Progenitor cell of endocrine pancreas (in vitro differentiated cells): Measurements from ENCODE around the gene ACTA2. TPM values are rescaled to one million over a fixed set of nuclear protein-coding genes. Genes with fewer than 3 reads are reported as not detected.

Experiments used
- DNase-seq: peaks from one replicate; pipeline ENCODE4 v3.0.0; 2021; ENCODE audit warnings: low spot score; ENCODE audit not compliant: unreplicated experiment
- H3K27ac Mint-ChIP-seq: 2 replicates; pipeline ENCODE4 v1.8.0; 2021; ENCODE audit warnings: mild to moderate bottlenecking, moderate library complexity, mixed read lengths
- H3K27me3 Mint-ChIP-seq: 2 replicates; pipeline ENCODE4 v1.8.0; 2021; ENCODE audit warnings: mixed read lengths
- H3K36me3 Mint-ChIP-seq: 2 replicates; pipeline ENCODE4 v1.8.0; 2022; ENCODE audit warnings: mixed read lengths; ENCODE audit not compliant: insufficient read depth
- H3K4me1 Mint-ChIP-seq: 2 replicates; pipeline ENCODE4 v1.8.0; 2021; ENCODE audit warnings: low read depth, mixed read lengths
- H3K4me3 Mint-ChIP-seq: 2 replicates; pipeline ENCODE4 v1.8.0; 2021; ENCODE audit warnings: low read depth, mild to moderate bottlenecking, moderate library complexity, mixed read lengths
- H3K9me3 Mint-ChIP-seq: 2 replicates; pipeline ENCODE4 v1.8.0; 2021; ENCODE audit warnings: low read depth, mixed read lengths
- total RNA-seq: library from RNA; stranded (reverse); gene quantifications from 2 replicates; pipeline ENCODE4 v1.2.1, GENCODE V29; 2021
- TF ChIP-seq, protein P1 (sequence below): fragments of 200-600 bp; sonication (generic); IDR thresholded peaks from one replicate; pipeline ENCODE4 v1.5.0; 2021; ENCODE audit warnings: antibody characterized with exemption, mild to moderate bottlenecking; ENCODE audit not compliant: unreplicated experiment

The ACTA2 gene
- total RNA-seq, 1 donor from 2014 or later, result 4.1 TPM

DNA sequence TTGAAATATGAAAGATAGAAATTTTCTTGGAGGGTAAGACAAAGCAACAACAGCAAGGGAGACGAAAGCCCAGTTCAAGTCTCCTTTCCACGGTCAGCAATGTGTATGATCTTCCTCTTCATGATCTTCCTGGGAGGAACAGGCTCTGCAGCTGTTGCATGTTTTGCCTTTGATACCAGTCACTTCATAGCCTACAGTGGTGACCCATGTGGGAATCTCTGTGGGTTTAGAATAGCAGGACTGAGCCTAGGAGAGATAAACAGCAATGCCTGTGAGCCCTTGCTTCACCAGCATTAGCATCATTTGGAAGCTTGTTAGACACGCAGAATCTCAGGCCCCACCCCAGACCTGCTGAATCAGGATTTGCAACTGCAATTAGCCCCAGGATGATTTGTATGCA is 40.7 kb downstream of the ACTA2 start:
- H3K36me3 Mint-ChIP-seq, result no peaks in the 10 kb centered on the region
- H3K9me3 Mint-ChIP-seq, result no peaks in the 10 kb centered on the region
- H3K27ac Mint-ChIP-seq, result no peak overlapping the region
- no peak overlapping the region for H3K4me3 Mint-ChIP-seq
- H3K27me3 Mint-ChIP-seq, result no peaks in the 10 kb centered on the region
- TF ChIP-seq, protein P1, sequence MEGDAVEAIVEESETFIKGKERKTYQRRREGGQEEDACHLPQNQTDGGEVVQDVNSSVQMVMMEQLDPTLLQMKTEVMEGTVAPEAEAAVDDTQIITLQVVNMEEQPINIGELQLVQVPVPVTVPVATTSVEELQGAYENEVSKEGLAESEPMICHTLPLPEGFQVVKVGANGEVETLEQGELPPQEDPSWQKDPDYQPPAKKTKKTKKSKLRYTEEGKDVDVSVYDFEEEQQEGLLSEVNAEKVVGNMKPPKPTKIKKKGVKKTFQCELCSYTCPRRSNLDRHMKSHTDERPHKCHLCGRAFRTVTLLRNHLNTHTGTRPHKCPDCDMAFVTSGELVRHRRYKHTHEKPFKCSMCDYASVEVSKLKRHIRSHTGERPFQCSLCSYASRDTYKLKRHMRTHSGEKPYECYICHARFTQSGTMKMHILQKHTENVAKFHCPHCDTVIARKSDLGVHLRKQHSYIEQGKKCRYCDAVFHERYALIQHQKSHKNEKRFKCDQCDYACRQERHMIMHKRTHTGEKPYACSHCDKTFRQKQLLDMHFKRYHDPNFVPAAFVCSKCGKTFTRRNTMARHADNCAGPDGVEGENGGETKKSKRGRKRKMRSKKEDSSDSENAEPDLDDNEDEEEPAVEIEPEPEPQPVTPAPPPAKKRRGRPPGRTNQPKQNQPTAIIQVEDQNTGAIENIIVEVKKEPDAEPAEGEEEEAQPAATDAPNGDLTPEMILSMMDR, result no peak
- no peak for DNase-seq
- H3K4me1 Mint-ChIP-seq, result peaks cover 2% of the 10 kb centered on the region

DNA sequence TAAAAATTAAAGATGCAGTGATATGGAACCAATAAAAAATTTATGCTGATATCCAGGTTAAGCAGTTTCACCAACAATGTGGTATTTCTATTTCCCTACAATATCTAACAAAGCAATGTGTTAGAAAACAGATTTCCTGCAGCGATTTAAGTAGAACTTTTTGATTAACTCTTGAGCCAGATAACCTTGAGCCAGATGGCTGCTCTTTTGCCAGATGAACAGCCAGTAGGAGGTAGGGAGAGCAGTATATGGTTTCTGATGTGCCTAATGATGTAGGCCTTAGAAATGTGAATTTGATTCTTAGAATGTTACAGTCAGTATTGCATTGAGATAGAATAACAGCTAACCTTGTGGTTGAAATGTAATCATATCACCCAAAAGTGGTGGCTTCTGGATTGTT is 41.5 kb downstream of the ACTA2 start:
- TF ChIP-seq, protein P1, result no peak
- no peaks in the 10 kb centered on the region for H3K27me3 Mint-ChIP-seq
- DNase-seq, result no peak
- H3K36me3 Mint-ChIP-seq, result no peaks in the 10 kb centered on the region
- no peaks in the 10 kb centered on the region for H3K9me3 Mint-ChIP-seq
- no peak overlapping the region for H3K27ac Mint-ChIP-seq
- H3K4me1 Mint-ChIP-seq, result peaks cover 2% of the 10 kb centered on the region
- H3K4me3 Mint-ChIP-seq, result no peak overlapping the region

DNA sequence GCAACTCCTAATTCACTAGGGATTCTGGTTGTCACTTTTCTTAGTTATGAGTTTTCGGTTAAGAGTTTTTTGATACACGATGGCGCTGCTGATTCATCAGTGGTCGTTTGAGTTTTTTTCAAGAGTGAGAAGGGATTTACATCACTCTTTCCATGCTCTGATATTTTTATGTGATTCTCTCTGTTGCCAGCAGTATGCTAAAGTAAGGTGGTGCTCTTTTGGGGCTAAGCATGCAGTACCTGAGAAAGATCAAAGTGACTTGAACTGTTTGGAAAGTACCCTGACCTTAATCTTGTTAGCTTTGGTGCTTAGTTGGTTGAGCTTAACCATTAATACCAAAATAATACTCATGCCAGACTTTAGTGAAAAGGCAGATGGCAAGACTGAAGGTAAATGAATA is 44.4 kb downstream of the ACTA2 start:
- H3K27me3 Mint-ChIP-seq, result no peaks in the 10 kb centered on the region
- H3K9me3 Mint-ChIP-seq, result no peaks in the 10 kb centered on the region
- no peak overlapping the region for H3K4me3 Mint-ChIP-seq
- H3K36me3 Mint-ChIP-seq, result no peaks in the 10 kb centered on the region
- H3K27ac Mint-ChIP-seq, result no peak overlapping the region
- TF ChIP-seq, protein P1, result no peak
- H3K4me1 Mint-ChIP-seq, result peaks cover 2% of the 10 kb centered on the region
- no peak for DNase-seq

DNA sequence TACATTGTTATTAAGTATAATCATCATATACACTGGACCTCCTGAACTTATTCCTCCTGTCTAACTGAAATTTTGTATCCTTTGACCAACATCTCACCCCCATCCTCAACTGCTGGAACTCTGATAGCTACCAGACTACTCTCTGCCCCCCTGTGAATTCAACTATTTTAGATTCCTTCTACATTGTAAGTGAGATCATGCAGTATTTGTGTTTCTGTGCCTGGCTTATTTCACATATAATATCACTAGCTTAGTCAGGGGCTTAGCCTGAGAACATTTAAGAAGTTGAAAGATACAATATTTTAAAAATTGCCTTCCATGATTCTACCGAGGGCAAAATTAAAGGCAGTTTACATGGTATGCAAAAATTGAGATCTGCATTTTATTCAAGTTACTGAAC is 45.7 kb downstream of the ACTA2 start:
- no peak overlapping the region for H3K27ac Mint-ChIP-seq
- no peak for DNase-seq
- H3K36me3 Mint-ChIP-seq, result no peaks in the 10 kb centered on the region
- no peaks in the 10 kb centered on the region for H3K27me3 Mint-ChIP-seq
- TF ChIP-seq, protein P1, result no peak
- H3K4me1 Mint-ChIP-seq, result no peaks in the 10 kb centered on the region
- no peak overlapping the region for H3K4me3 Mint-ChIP-seq
- H3K9me3 Mint-ChIP-seq, result no peaks in the 10 kb centered on the region

DNA sequence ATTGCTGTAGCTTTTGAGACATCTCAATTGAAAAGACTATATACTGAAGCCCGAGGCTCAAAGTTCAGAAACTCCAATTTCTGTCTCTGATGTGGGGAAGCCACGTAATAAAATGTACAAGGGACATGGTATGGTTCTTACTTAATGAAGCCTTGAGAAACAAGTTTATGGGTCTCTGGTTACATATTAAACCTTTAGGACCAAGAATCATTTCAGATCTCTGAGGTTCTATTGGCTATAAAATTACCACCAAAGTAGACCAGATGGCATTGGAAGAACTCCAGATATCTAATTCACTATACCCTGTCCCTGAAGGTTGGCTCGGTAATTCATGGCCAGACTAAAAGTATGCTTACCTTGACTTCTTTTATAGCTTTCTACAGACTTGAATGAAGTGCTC is 48.9 kb downstream of the ACTA2 start:
- TF ChIP-seq, protein P1, result no peak
- no peak for DNase-seq
- no peak overlapping the region for H3K27ac Mint-ChIP-seq
- H3K9me3 Mint-ChIP-seq, result no peaks in the 10 kb centered on the region
- no peak overlapping the region for H3K4me3 Mint-ChIP-seq
- H3K27me3 Mint-ChIP-seq, result peaks cover 3% of the 10 kb centered on the region
- no peaks in the 10 kb centered on the region for H3K36me3 Mint-ChIP-seq
- H3K4me1 Mint-ChIP-seq, result peaks cover 1% of the 10 kb centered on the region
